ENCODE measurements around the gene KLF12. TPM values are rescaled to one million over a fixed set of nuclear protein-coding genes. Genes with fewer than 3 reads are reported as not detected.

KLF12 gene
- total RNA-seq, 1 experiment from 2014 or later, result 1.7 TPM

DNA sequence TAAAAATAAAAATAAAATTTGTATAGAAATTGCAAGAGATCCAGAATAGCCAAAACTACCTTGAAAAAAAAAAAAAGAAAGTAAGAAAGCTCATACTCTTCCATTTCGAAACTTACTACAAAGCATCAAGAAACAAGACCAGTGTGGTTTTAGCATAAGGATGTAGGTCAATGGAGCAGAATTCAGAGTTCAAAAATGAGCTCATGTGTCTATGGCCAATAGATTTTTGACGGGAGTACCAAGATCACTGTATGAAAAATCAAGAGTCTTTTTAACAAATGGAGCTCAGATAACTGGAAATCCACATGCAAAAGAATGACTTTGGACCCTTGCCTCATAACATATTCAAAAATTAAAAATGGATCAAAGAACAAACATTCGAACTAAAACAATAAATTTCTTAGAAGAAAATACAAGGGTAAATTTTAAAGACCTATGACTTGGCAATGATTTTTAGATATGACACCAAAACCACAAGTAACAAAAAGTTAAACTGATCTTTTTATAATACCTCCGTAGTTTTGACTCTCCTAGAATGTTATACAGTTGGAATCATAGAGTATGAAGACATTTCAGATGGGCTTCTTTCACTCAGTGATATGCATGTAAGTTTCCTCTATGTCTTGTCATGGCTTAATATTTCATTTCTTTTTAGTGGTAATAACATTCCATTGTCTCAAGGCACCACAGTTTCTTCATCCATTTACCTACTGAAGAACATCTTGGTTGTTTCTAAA, 43.2 kb downstream of the KLF12 start:
- no peaks in the 10 kb centered on the region for H3K27me3 ChIP-seq
- no peak for DNase-seq
- no peak overlapping the region for H3K4me3 ChIP-seq
- H3K36me3 ChIP-seq, result no peaks in the 10 kb centered on the region
- H3K9me3 ChIP-seq, result no peaks in the 10 kb centered on the region

- H3K27me3 ChIP-seq, result no peaks in the 10 kb centered on the region
Measured at GRCh38 chr13:74090397-74090796, 43.8 kb downstream of the KLF12 start.

DNA sequence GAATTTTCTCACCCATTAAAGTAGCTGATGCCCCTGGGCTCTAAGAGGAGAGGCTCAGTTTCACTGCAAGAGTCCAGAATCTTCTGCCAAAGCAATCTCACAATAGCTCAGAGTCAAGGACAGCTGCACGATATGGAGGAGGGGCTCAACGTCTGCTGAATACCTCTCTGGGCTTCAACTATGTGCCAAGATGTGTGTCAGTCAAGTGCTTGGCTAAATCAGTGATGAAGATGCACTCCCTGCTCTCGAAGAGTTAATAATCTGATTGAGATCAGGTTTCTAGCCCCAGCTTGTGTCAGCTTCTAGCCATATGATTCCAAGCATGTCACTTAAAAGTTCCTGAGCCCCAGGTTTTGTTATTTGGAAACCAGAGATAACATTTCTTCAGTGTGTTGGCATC, 46.8 kb downstream of the KLF12 start:
- H3K4me3 ChIP-seq, result no peak overlapping the region
- no peaks in the 10 kb centered on the region for H3K27me3 ChIP-seq
- no peaks in the 10 kb centered on the region for H3K9me3 ChIP-seq
- no peak for DNase-seq
- no peaks in the 10 kb centered on the region for H3K36me3 ChIP-seq

More at GRCh38 chr13:74090397-74090796, 43.8 kb downstream of the KLF12 start:
- no peak for DNase-seq
- Histone ChIP-seq H3K4me3 (no peak overlapping the region), H3K36me3 (no peaks in the 10 kb centered on the region), H3K9me3 (no peaks in the 10 kb centered on the region)
